BLaER1 (cell line): ENCODE results near the gene PTCH1.

Experiments used
- H3K27ac ChIP-seq: shearing (Covaris generic); formaldehyde crosslinking; 2 replicates; pipeline ENCODE4 v1.8.1; 2022
- H3K27me3 ChIP-seq: shearing (Covaris generic); formaldehyde crosslinking; 2 replicates; pipeline ENCODE4 v1.8.1; 2022
- H3K36me3 ChIP-seq: shearing (Covaris generic); formaldehyde crosslinking; 2 replicates; pipeline ENCODE4 v1.8.1; 2022
- H3K4me1 ChIP-seq: shearing (Covaris generic); formaldehyde crosslinking; 2 replicates; pipeline ENCODE4 v1.8.1; 2022
- H3K4me2 ChIP-seq: shearing (Covaris generic); formaldehyde crosslinking; 2 replicates; pipeline ENCODE4 v1.8.1; 2022
- H3K4me3 ChIP-seq: shearing (Covaris generic); formaldehyde crosslinking; 2 replicates; pipeline ENCODE4 v1.8.1; 2022
- H3K9ac ChIP-seq: shearing (Covaris generic); formaldehyde crosslinking; 2 replicates; pipeline ENCODE4 v1.8.1; 2022
- H3K9me3 ChIP-seq: shearing (Covaris generic); formaldehyde crosslinking; 2 replicates; pipeline ENCODE4 v1.8.1; 2022
- H4K20me1 ChIP-seq: shearing (Covaris generic); formaldehyde crosslinking; 2 replicates; pipeline ENCODE4 v1.8.1; 2022
- Cebpa-rat ChIP-seq: shearing (Covaris generic); IDR thresholded peaks from 2 replicates; pipeline ENCODE4 v1.8.1; 2022

PTCH1 gene

GRCh38 chr9:95493402-95493801, 23.4 kb downstream of the PTCH1 start:
- Histone ChIP-seq H3K27ac (peak overlapping the region; percentile 71), H3K9ac (peak overlapping the region; percentile 65; the same call in 1 of the 2 replicates), H4K20me1 (peaks cover 76% of the 10 kb centered on the region), H3K9me3 (no peaks in the 10 kb centered on the region), H3K36me3 (peaks cover 7% of the 10 kb centered on the region; the same call in 1 of the 2 replicates), H3K4me3 (peak overlapping the region; percentile 54), H3K4me1 (peaks cover 57% of the 10 kb centered on the region), H3K4me2 (peak overlapping the region; percentile 85), H3K27me3 (no peaks in the 10 kb centered on the region)
- TF ChIP-seq Cebpa-rat = no peak

- no peak overlapping the region for H3K27ac ChIP-seq
- no peak overlapping the region for H3K4me3 ChIP-seq
- no peaks in the 10 kb centered on the region for H3K9me3 ChIP-seq
- H3K4me2 ChIP-seq = peak overlapping the region; percentile 85
- no peaks in the 10 kb centered on the region for H3K27me3 ChIP-seq
- H4K20me1 ChIP-seq = peaks cover 73% of the 10 kb centered on the region
- TF ChIP-seq Cebpa-rat = no peak
- H3K4me1 ChIP-seq = peaks cover 57% of the 10 kb centered on the region
- H3K9ac ChIP-seq = no peak overlapping the region
- H3K36me3 ChIP-seq = peaks cover 5% of the 10 kb centered on the region; the same call in 1 of the 2 replicates
Observed at GRCh38 chr9:95491543-95492320, 25.0 kb downstream of the PTCH1 start.

GRCh38 chr9:95488954-95489353, 27.8 kb downstream of the PTCH1 start:
- H4K20me1 ChIP-seq = peaks cover 80% of the 10 kb centered on the region
- no peak overlapping the region for H3K27ac ChIP-seq
- TF ChIP-seq Cebpa-rat = no peak
- H3K4me1 ChIP-seq = peaks cover 31% of the 10 kb centered on the region
- no peaks in the 10 kb centered on the region for H3K27me3 ChIP-seq
- peaks cover 28% of the 10 kb centered on the region; the same call in 1 of the 2 replicates for H3K36me3 ChIP-seq
- no peak overlapping the region for H3K4me3 ChIP-seq
- no peaks in the 10 kb centered on the region for H3K9me3 ChIP-seq
- no peak overlapping the region for H3K9ac ChIP-seq
- no peak overlapping the region for H3K4me2 ChIP-seq

GRCh38 chr9:95486318-95486717, 30.5 kb downstream of the PTCH1 start:
- Histone ChIP-seq H3K9me3 (no peaks in the 10 kb centered on the region), H3K4me3 (no peak overlapping the region), H3K4me2 (no peak overlapping the region), H3K36me3 (peaks cover 44% of the 10 kb centered on the region), H3K27me3 (no peaks in the 10 kb centered on the region), H4K20me1 (peaks cover 83% of the 10 kb centered on the region), H3K27ac (no peak overlapping the region), H3K9ac (no peak overlapping the region), H3K4me1 (peaks cover 5% of the 10 kb centered on the region; the same call in 1 of the 2 replicates)
- TF ChIP-seq Cebpa-rat = no peak

GRCh38 chr9:95484225-95484624, 32.5 kb downstream of the PTCH1 start:
- Histone ChIP-seq H3K4me2 (no peak overlapping the region), H3K27ac (no peak overlapping the region), H3K9me3 (no peaks in the 10 kb centered on the region), H3K4me3 (no peak overlapping the region), H3K9ac (no peak overlapping the region), H3K36me3 (peaks cover 64% of the 10 kb centered on the region), H3K4me1 (peaks cover 6% of the 10 kb centered on the region; the same call in 1 of the 2 replicates), H4K20me1 (peaks cover 94% of the 10 kb centered on the region), H3K27me3 (no peaks in the 10 kb centered on the region)
- no peak for TF ChIP-seq Cebpa-rat

GRCh38 chr9:95483431-95483830, 33.3 kb downstream of the PTCH1 start:
- Histone ChIP-seq H3K4me2 (no peak overlapping the region), H3K4me1 (peaks cover 6% of the 10 kb centered on the region; the same call in 1 of the 2 replicates), H3K36me3 (peaks cover 67% of the 10 kb centered on the region), H3K4me3 (no peak overlapping the region), H3K9ac (no peak overlapping the region), H3K27ac (no peak overlapping the region), H4K20me1 (peaks cover 92% of the 10 kb centered on the region), H3K9me3 (no peaks in the 10 kb centered on the region), H3K27me3 (no peaks in the 10 kb centered on the region)
- TF ChIP-seq Cebpa-rat = no peak

GRCh38 chr9:95482621-95483020, 34.1 kb downstream of the PTCH1 start:
- peaks cover 86% of the 10 kb centered on the region for H4K20me1 ChIP-seq
- no peaks in the 10 kb centered on the region for H3K27me3 ChIP-seq
- H3K36me3 ChIP-seq = peaks cover 75% of the 10 kb centered on the region
- no peak overlapping the region for H3K4me3 ChIP-seq
- TF ChIP-seq Cebpa-rat = no peak
- peaks cover 6% of the 10 kb centered on the region; the same call in 1 of the 2 replicates for H3K4me1 ChIP-seq
- no peak overlapping the region for H3K27ac ChIP-seq
- no peaks in the 10 kb centered on the region for H3K9me3 ChIP-seq
- no peak overlapping the region for H3K4me2 ChIP-seq
- H3K9ac ChIP-seq = no peak overlapping the region

- no peak overlapping the region for H3K27ac ChIP-seq
- peaks cover 6% of the 10 kb centered on the region; the same call in 1 of the 2 replicates for H3K4me1 ChIP-seq
- no peak for TF ChIP-seq Cebpa-rat
- peaks cover 85% of the 10 kb centered on the region for H3K36me3 ChIP-seq
- H3K9ac ChIP-seq = no peak overlapping the region
- no peaks in the 10 kb centered on the region for H3K9me3 ChIP-seq
- H3K4me3 ChIP-seq = no peak overlapping the region
- H4K20me1 ChIP-seq = peaks cover 72% of the 10 kb centered on the region
- no peaks in the 10 kb centered on the region for H3K27me3 ChIP-seq
- no peak overlapping the region for H3K4me2 ChIP-seq
Observed at GRCh38 chr9:95481000-95481399, 35.8 kb downstream of the PTCH1 start.

GRCh38 chr9:95480346-95480745, 36.4 kb downstream of the PTCH1 start:
- H3K9ac ChIP-seq = no peak overlapping the region
- no peak overlapping the region for H3K27ac ChIP-seq
- no peak overlapping the region for H3K4me3 ChIP-seq
- peaks cover 6% of the 10 kb centered on the region; the same call in 1 of the 2 replicates for H3K4me1 ChIP-seq
- H3K27me3 ChIP-seq = no peaks in the 10 kb centered on the region
- no peaks in the 10 kb centered on the region for H3K9me3 ChIP-seq
- TF ChIP-seq Cebpa-rat = no peak
- H4K20me1 ChIP-seq = peaks cover 69% of the 10 kb centered on the region
- peaks cover 88% of the 10 kb centered on the region for H3K36me3 ChIP-seq
- no peak overlapping the region for H3K4me2 ChIP-seq

- Histone ChIP-seq H3K9me3 (no peaks in the 10 kb centered on the region), H3K27me3 (no peaks in the 10 kb centered on the region), H3K9ac (no peak overlapping the region), H3K27ac (no peak overlapping the region), H3K36me3 (peaks cover 88% of the 10 kb centered on the region), H3K4me1 (peaks cover 6% of the 10 kb centered on the region; the same call in 1 of the 2 replicates), H3K4me3 (no peak overlapping the region), H4K20me1 (peaks cover 59% of the 10 kb centered on the region), H3K4me2 (no peak overlapping the region)
- no peak for TF ChIP-seq Cebpa-rat
Observed at GRCh38 chr9:95479330-95479729, 37.4 kb downstream of the PTCH1 start.
